ENCODE results near the gene CCR5AS.
"Not testable (repeated sequence)": the region's sequence is repeated elsewhere in the genome, so short reads cannot be mapped to it uniquely, and the experiment has no call there.

CCR5AS gene

DNA sequence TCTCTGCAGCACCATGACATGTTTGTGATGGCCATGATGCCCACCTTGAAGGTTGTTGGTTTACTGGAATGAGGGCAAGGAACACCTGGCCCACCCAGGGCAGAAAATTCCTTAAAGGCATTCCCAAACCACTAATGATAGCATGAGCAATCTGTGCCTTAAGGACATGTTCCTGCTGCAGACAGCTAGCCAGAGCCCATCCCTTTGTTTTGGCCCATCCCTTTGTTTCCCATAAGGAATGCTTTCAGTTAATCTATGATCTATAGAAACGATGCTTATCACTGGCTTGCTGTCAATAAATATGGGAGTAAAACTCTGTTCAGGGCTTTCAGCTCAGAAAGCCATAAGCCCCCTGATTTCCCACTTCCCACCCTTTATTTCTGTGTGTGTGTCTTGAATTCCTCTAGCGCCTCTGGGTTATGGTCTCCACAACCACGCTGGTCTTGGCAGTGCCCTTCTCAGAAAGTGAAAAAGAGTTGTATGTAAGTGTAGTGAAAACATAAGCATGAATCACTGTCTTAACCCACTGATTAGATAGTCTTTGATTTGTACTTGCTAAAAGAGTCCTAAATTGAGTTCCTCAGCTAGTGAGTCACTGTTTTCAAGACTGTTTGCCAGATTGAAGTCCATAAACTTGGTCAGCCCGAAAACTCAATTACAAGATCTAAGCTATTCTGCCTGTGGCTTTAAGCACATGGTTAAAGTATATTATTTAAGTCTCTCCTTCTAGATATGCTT lies 72.0 kb downstream of the CCR5AS start:
- Histone ChIP-seq H2BK15ac (ENCODE audit: low read depth, poor library complexity, severe bottlenecking) (no peak overlapping the region), H3K4me1 (ENCODE audit: control insufficient read depth, insufficient read depth, low read depth, low read length) (no peaks in the 10 kb centered on the region), H3K27me3 (ENCODE audit: control insufficient read depth in 1 of 2, insufficient read depth in 1 of 2, low read length in 2 of 2) (peaks cover 3 to 39% of the 10 kb centered on the region in 2 experiments), H3K4me2 (ENCODE audit: low read length, poor library complexity, severe bottlenecking) (no peak overlapping the region), H2BK5ac (ENCODE audit: low read depth, low read length, poor library complexity, severe bottlenecking) (no peak overlapping the region), H3K27ac (ENCODE audit: low read length, poor library complexity, severe bottlenecking) (no peak overlapping the region), H3K23ac (ENCODE audit: low read length in 2 of 2) (no peak overlapping the region), H3K36me3 (ENCODE audit: control insufficient read depth in 1 of 2, insufficient read depth in 2 of 2, low read depth in 1 of 2, low read length in 2 of 2) (no peaks in the 10 kb centered on the region), H3K14ac (ENCODE audit: low read length in 2 of 2) (no peak overlapping the region), H3K18ac (ENCODE audit: low read depth in 1 of 2, low read length in 2 of 2) (no peak overlapping the region), H3K9ac (ENCODE audit: low read length) (no peak overlapping the region), H2BK120ac (ENCODE audit: low read depth, low read length) (no peak overlapping the region), H4K8ac (ENCODE audit: low read length) (no peak overlapping the region), H2AK5ac (ENCODE audit: low read length, severe bottlenecking) (no peak overlapping the region), H3K9me3 (ENCODE audit: control insufficient read depth, low read length) (peaks cover 13% of the 10 kb centered on the region), H3K4ac (ENCODE audit: low read depth in 1 of 2, low read length in 2 of 2) (no peak overlapping the region), H2AFZ (ENCODE audit: low read depth, low read length) (no peak overlapping the region), H4K91ac (ENCODE audit: low read length) (no peak overlapping the region), H3K4me3 (ENCODE audit: insufficient read depth in 1 of 2, low read depth in 1 of 2, low read length in 2 of 2) (no peak overlapping the region), H2BK12ac (ENCODE audit: low read length in 2 of 2) (no peak overlapping the region), H3K79me1 (replicated peaks; ENCODE audit: low read length, poor library complexity, severe bottlenecking) (no peaks in the 10 kb centered on the region)
- 83% methylated on average over 2 of the region's 4 CpGs for WGBS
- DNase-seq: peak; percentile 42

DNA sequence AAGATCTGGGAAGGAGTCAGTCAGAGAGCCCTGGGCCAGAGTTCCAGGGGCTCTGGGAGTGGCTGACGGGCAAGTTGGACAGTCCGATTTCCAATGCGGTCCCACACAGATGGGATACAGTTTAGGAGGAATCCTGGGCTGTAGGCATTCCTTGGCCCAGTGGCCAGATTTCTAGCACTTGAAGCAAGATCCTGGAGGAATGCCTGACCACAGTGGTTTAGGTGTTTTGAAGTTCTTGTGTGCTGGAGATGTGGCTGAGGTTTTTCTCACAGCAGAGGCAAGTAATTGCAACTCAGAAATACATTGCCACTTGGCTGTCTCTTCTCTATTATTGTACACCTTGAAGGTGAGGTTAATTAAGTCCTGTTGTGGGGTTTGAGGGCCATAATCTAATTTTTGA lies 76.2 kb downstream of the CCR5AS start:
- DNase-seq; H2BK12ac ChIP-seq (ENCODE audit: low read length in 2 of 2); H3K18ac ChIP-seq (ENCODE audit: low read depth in 1 of 2, low read length in 2 of 2); H2BK15ac ChIP-seq (ENCODE audit: low read depth, poor library complexity, severe bottlenecking); H3K4me1 ChIP-seq (ENCODE audit: control insufficient read depth, insufficient read depth, low read depth, low read length); H3K23ac ChIP-seq (ENCODE audit: low read length in 2 of 2); H3K4ac ChIP-seq (ENCODE audit: low read depth in 1 of 2, low read length in 2 of 2); H2AFZ ChIP-seq (ENCODE audit: low read depth, low read length); H3K4me2 ChIP-seq (ENCODE audit: low read length, poor library complexity, severe bottlenecking); H2BK5ac ChIP-seq (ENCODE audit: low read depth, low read length, poor library complexity, severe bottlenecking); H2BK120ac ChIP-seq (ENCODE audit: low read depth, low read length); H2AK5ac ChIP-seq (ENCODE audit: low read length, severe bottlenecking); H4K8ac ChIP-seq (ENCODE audit: low read length); H3K36me3 ChIP-seq (ENCODE audit: control insufficient read depth in 1 of 2, insufficient read depth in 2 of 2, low read depth in 1 of 2, low read length in 2 of 2); H3K9ac ChIP-seq (ENCODE audit: low read length); H3K4me3 ChIP-seq (ENCODE audit: insufficient read depth in 1 of 2, low read depth in 1 of 2, low read length in 2 of 2); H3K27ac ChIP-seq (ENCODE audit: low read length, poor library complexity, severe bottlenecking); H4K91ac ChIP-seq (ENCODE audit: low read length); H3K79me1 ChIP-seq (replicated peaks; ENCODE audit: low read length, poor library complexity, severe bottlenecking); H3K14ac ChIP-seq (ENCODE audit: low read length in 2 of 2): not testable (repeated sequence)
- WGBS: 95% methylated on average over 3 of the region's 3 CpGs
- peaks cover 11% of the 10 kb centered on the region for H3K9me3 ChIP-seq (ENCODE audit: control insufficient read depth, low read length)
- H3K27me3 ChIP-seq (ENCODE audit: control insufficient read depth in 1 of 2, insufficient read depth in 1 of 2, low read length in 2 of 2): peaks cover 3 to 49% of the 10 kb centered on the region in 2 experiments

DNA sequence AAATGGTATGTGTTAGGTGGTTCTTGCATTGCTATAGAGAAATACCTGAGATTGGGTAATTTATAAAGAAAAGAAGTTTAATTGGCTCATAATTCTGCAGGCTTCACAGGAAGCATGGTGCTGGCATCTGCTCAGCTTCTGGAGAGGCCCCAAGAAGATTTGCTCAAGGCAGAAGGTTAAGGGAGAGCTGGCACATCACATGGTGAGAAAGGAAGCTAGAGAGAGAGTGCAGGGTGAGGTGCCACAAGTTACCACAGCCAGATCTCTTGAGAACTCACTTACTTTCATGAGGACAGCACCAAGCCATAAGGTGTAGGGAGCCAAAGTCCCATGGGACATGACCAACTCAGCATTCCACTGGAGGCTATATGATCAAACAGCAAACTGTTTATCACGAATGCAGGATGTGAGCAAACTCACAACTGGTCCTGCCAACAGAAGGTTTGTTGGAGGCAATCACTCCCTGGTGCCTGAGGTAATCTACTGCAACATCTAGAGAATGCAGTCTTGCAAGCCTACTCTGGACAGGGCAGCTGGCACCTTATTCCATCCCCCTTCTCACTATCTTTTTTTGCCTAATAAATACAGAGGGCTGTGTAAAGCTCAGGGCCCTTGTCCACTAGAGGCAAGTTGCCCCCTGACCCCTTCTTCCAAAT lies 81.1 kb downstream of the CCR5AS start:
- Histone ChIP-seq H2AFZ (ENCODE audit: low read depth, low read length) (no peak overlapping the region), H2AK5ac (ENCODE audit: low read length, severe bottlenecking) (no peak overlapping the region), H3K4ac (ENCODE audit: low read depth in 1 of 2, low read length in 2 of 2) (no peak overlapping the region), H3K4me3 (ENCODE audit: insufficient read depth in 1 of 2, low read depth in 1 of 2, low read length in 2 of 2) (no peak overlapping the region), H3K14ac (ENCODE audit: low read length in 2 of 2) (no peak overlapping the region), H3K27me3 (ENCODE audit: control insufficient read depth in 1 of 2, insufficient read depth in 1 of 2, low read length in 2 of 2) (peaks cover 19 to 54% of the 10 kb centered on the region in 2 experiments), H2BK12ac (ENCODE audit: low read length in 2 of 2) (no peak overlapping the region), H3K4me1 (ENCODE audit: control insufficient read depth, insufficient read depth, low read depth, low read length) (no peaks in the 10 kb centered on the region), H3K9ac (ENCODE audit: low read length) (no peak overlapping the region), H3K27ac (ENCODE audit: low read length, poor library complexity, severe bottlenecking) (no peak overlapping the region), H3K18ac (ENCODE audit: low read depth in 1 of 2, low read length in 2 of 2) (no peak overlapping the region), H2BK5ac (ENCODE audit: low read depth, low read length, poor library complexity, severe bottlenecking) (no peak overlapping the region), H4K8ac (ENCODE audit: low read length) (no peak overlapping the region), H4K91ac (ENCODE audit: low read length) (no peak overlapping the region), H3K36me3 (ENCODE audit: control insufficient read depth in 1 of 2, insufficient read depth in 2 of 2, low read depth in 1 of 2, low read length in 2 of 2) (no peaks in the 10 kb centered on the region), H2BK15ac (ENCODE audit: low read depth, poor library complexity, severe bottlenecking) (no peak overlapping the region), H3K9me3 (ENCODE audit: control insufficient read depth, low read length) (peaks cover 11% of the 10 kb centered on the region), H3K23ac (ENCODE audit: low read length in 2 of 2) (no peak overlapping the region), H2BK120ac (ENCODE audit: low read depth, low read length) (no peak overlapping the region), H3K79me1 (replicated peaks; ENCODE audit: low read length, poor library complexity, severe bottlenecking) (no peaks in the 10 kb centered on the region), H3K4me2 (ENCODE audit: low read length, poor library complexity, severe bottlenecking) (no peak overlapping the region)
- no peak for DNase-seq
- 55% methylated on average over 1 of the region's 1 CpG for WGBS

DNA sequence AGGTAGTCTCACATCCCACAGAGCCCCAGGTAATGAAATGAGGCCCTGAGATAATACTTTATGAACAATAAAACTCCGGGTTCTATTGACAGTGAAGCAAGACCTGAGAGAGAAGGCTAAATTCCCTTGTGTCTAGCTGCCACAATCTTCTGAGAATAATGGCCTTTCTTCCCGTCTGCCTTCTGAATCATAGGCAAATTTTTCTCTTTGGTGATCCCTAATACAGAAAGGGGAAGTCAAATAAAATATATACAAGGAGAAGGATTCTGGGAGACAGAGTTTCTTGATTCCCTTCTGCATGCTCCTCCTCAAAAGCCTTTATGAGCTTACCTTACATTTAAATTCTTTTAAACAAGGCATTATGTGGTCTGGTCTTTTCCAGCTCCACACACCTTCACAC lies 82.8 kb downstream of the CCR5AS start:
- H3K23ac ChIP-seq (ENCODE audit: low read length in 2 of 2): no peak overlapping the region
- H4K8ac ChIP-seq (ENCODE audit: low read length): no peak overlapping the region
- H2BK15ac ChIP-seq (ENCODE audit: low read depth, poor library complexity, severe bottlenecking): no peak overlapping the region
- H4K91ac ChIP-seq (ENCODE audit: low read length): no peak overlapping the region
- H2AFZ ChIP-seq (ENCODE audit: low read depth, low read length): no peak overlapping the region
- H3K4me1 ChIP-seq (ENCODE audit: control insufficient read depth, insufficient read depth, low read depth, low read length): no peaks in the 10 kb centered on the region
- no peak overlapping the region for H3K4ac ChIP-seq (ENCODE audit: low read depth in 1 of 2, low read length in 2 of 2)
- peaks cover 11% of the 10 kb centered on the region for H3K9me3 ChIP-seq (ENCODE audit: control insufficient read depth, low read length)
- no peak overlapping the region for H3K14ac ChIP-seq (ENCODE audit: low read length in 2 of 2)
- H3K79me1 ChIP-seq (replicated peaks; ENCODE audit: low read length, poor library complexity, severe bottlenecking): no peaks in the 10 kb centered on the region
- H3K18ac ChIP-seq (ENCODE audit: low read depth in 1 of 2, low read length in 2 of 2): no peak overlapping the region
- H3K4me2 ChIP-seq (ENCODE audit: low read length, poor library complexity, severe bottlenecking): no peak overlapping the region
- H3K36me3 ChIP-seq (ENCODE audit: control insufficient read depth in 1 of 2, insufficient read depth in 2 of 2, low read depth in 1 of 2, low read length in 2 of 2): no peaks in the 10 kb centered on the region
- H2BK120ac ChIP-seq (ENCODE audit: low read depth, low read length): no peak overlapping the region
- no peak overlapping the region for H2AK5ac ChIP-seq (ENCODE audit: low read length, severe bottlenecking)
- H3K27me3 ChIP-seq (ENCODE audit: control insufficient read depth in 1 of 2, insufficient read depth in 1 of 2, low read length in 2 of 2): peaks cover 19 to 42% of the 10 kb centered on the region in 2 experiments
- H3K4me3 ChIP-seq (ENCODE audit: insufficient read depth in 1 of 2, low read depth in 1 of 2, low read length in 2 of 2): no peak overlapping the region
- H3K27ac ChIP-seq (ENCODE audit: low read length, poor library complexity, severe bottlenecking): no peak overlapping the region
- no peak overlapping the region for H2BK12ac ChIP-seq (ENCODE audit: low read length in 2 of 2)
- no peak overlapping the region for H3K9ac ChIP-seq (ENCODE audit: low read length)
- WGBS: 71% methylated on average over 1 of the region's 2 CpGs
- DNase-seq: no peak
- H2BK5ac ChIP-seq (ENCODE audit: low read depth, low read length, poor library complexity, severe bottlenecking): no peak overlapping the region
